NCI-H345 treated with DMSO at 0.1 percent for 48 hours (cell line): ENCODE results near the gene CHCHD3.

Source experiments
- DNase-seq: peaks from one replicate; lab custom pipeline; 2025; ENCODE audit not compliant: unreplicated experiment; lab: John Stamatoyannopoulos, UW

CHCHD3 gene

GRCh38 chr7:132782777-132783640, 298.9 kb downstream of the CHCHD3 start:
- DNase-seq, result peak; percentile 73

GRCh38 chr7:132780822-132781221, 301.1 kb downstream of the CHCHD3 start:
- no peak for DNase-seq

- DNase-seq, result peak; percentile 90
Measured at GRCh38 chr7:132779164-132779563, 302.7 kb downstream of the CHCHD3 start.

GRCh38 chr7:132778761-132779160, 303.1 kb downstream of the CHCHD3 start:
- no peak for DNase-seq

GRCh38 chr7:132777956-132778355, 303.9 kb downstream of the CHCHD3 start:
- DNase-seq, result no peak

GRCh38 chr7:132777414-132777813, 304.5 kb downstream of the CHCHD3 start:
- no peak for DNase-seq

GRCh38 chr7:132776048-132776620, 305.8 kb downstream of the CHCHD3 start:
- no peak for DNase-seq

- no peak for DNase-seq
Measured at GRCh38 chr7:132773527-132773956, 308.3 kb downstream of the CHCHD3 start.

- DNase-seq, result no peak
Measured at GRCh38 chr7:132771301-132771730, 310.6 kb downstream of the CHCHD3 start.

- no peak for DNase-seq
Measured at GRCh38 chr7:132770055-132770454, 311.8 kb downstream of the CHCHD3 start.

- DNase-seq, result no peak
Measured at GRCh38 chr7:132769280-132769679, 312.6 kb downstream of the CHCHD3 start.

GRCh38 chr7:132768099-132768498, 313.8 kb downstream of the CHCHD3 start:
- no peak for DNase-seq

GRCh38 chr7:132767378-132767777, 314.5 kb downstream of the CHCHD3 start:
- no peak for DNase-seq

GRCh38 chr7:132766660-132767059, 315.2 kb downstream of the CHCHD3 start:
- DNase-seq, result no peak

- DNase-seq, result no peak
Measured at GRCh38 chr7:132765861-132766260, 316.0 kb downstream of the CHCHD3 start.

- no peak for DNase-seq
Measured at GRCh38 chr7:132764762-132765161, 317.1 kb downstream of the CHCHD3 start.

GRCh38 chr7:132760866-132761265, 321.0 kb downstream of the CHCHD3 start:
- DNase-seq, result no peak

- no peak for DNase-seq
Measured at GRCh38 chr7:132760244-132760623, 321.7 kb downstream of the CHCHD3 start.

- no peak for DNase-seq
Measured at GRCh38 chr7:132759482-132760243, 322.2 kb downstream of the CHCHD3 start.

GRCh38 chr7:132758986-132759385, 322.9 kb downstream of the CHCHD3 start:
- no peak for DNase-seq

GRCh38 chr7:132757783-132758182, 324.1 kb downstream of the CHCHD3 start:
- no peak for DNase-seq
